ENCODE results near the gene OSBP2. TPM values are rescaled to one million over a fixed set of nuclear protein-coding genes. Genes with fewer than 3 reads are reported as not detected.

OSBP2 gene
- total and polyA plus RNA-seq, 2 of the 13 experiments (the other 11 are each of a cell fraction or from before 2014, with no cell fraction given), result 5.0 to 7.7 TPM

- TF ChIP-seq IKZF5 (CRISPR knock-in tag; IDR thresholded peaks at IDR 0.05) (peak; percentile 98), POGK (CRISPR knock-in tag; conservative IDR thresholded peaks at IDR 0.05) (peak; percentile 99), JDP2 (CRISPR knock-in tag; IDR thresholded peaks at IDR 0.05; ENCODE audit: borderline replicate concordance) (peak; percentile 80; the same call in 1 of the 2 replicates), ZBED4 (CRISPR knock-in tag; IDR thresholded peaks at IDR 0.05; ENCODE audit: borderline replicate concordance) (peak; percentile 98), KLF12 (CRISPR knock-in tag; IDR thresholded peaks at IDR 0.05; ENCODE audit: borderline replicate concordance) (peak; percentile 95; the same call in 1 of the 2 replicates), SNAPC2 (CRISPR knock-in tag; IDR thresholded peaks at IDR 0.05) (peak; percentile 97), MTF1 (CRISPR knock-in tag; IDR thresholded peaks at IDR 0.05) (peak; percentile 90), MLLT10 (CRISPR knock-in tag; IDR thresholded peaks at IDR 0.05) (no peak), ZBTB34 (CRISPR knock-in tag; IDR thresholded peaks at IDR 0.05) (peak; percentile 83), ZFP1 (CRISPR knock-in tag; IDR thresholded peaks at IDR 0.05) (peak; percentile 75; the same call in 1 of the 2 replicates), ZNF234 (CRISPR knock-in tag; conservative IDR thresholded peaks at IDR 0.05) (peak; percentile 81; the same call in 1 of the 2 replicates), ZNF441 (CRISPR knock-in tag; IDR thresholded peaks at IDR 0.05; ENCODE audit: borderline replicate concordance) (peak; percentile 99), NCOA5 (CRISPR knock-in tag; IDR thresholded peaks at IDR 0.05) (no peak), ELF3 (CRISPR knock-in tag; IDR thresholded peaks at IDR 0.05) (peak; percentile 92), ZNF839 (CRISPR knock-in tag; IDR thresholded peaks at IDR 0.05; ENCODE audit: borderline replicate concordance) (0 out of 2 replicates have a peak, but pooled peaks have one; percentile 88), ZNF20 (CRISPR knock-in tag; IDR thresholded peaks at IDR 0.05) (peak; percentile 31; the same call in 1 of the 2 replicates), REL (CRISPR knock-in tag; conservative IDR thresholded peaks at IDR 0.05) (peak; percentile 99), ATF1 (CRISPR knock-in tag; IDR thresholded peaks at IDR 0.05) (no peak), ZNF790 (CRISPR knock-in tag; IDR thresholded peaks at IDR 0.05; ENCODE audit: borderline replicate concordance) (peak; percentile 99; the same call in 1 of the 2 replicates), XRCC5 (optimal IDR thresholded peaks at IDR 0.05; ENCODE audit: low read length) (peak; percentile 91), ZNF12 (CRISPR knock-in tag; IDR thresholded peaks at IDR 0.05) (peak; percentile 92)
Measured at GRCh38 chr22:30802202-30803166, 107.8 kb downstream of the OSBP2 start (continued).
